GM19035 (cell line): ENCODE results near the gene HHATL.

Experiments
- ATAC-seq: cut with Tn5 transposase; IDR thresholded peaks from one replicate; pipeline ENCODE4 v1.9.1; 2021; ENCODE audit not compliant: unreplicated experiment

HHATL gene

DNA sequence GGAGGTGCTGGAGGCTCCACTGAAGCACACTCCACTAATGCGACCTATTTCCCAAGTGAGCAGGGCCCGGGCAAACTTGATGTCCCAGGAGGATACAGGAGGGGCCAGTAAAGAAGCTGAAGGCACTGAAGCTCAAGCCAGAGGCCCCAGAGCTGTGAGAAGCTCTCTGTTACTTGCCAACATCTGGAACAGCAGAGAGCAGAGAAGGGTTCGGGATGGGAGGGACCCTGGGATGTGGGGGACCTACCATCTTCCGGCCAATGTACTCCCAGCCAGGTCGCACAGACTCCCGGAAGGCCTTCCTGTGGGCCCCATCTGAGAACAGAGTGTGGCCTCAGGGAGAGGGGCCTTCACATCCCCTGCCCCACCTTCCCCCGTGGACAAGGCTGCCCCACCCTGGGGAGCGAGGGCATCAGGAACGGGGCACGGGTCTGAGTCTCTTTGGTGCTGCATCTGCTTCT is 3.1 kb downstream of the HHATL start:
- no peak for ATAC-seq

DNA sequence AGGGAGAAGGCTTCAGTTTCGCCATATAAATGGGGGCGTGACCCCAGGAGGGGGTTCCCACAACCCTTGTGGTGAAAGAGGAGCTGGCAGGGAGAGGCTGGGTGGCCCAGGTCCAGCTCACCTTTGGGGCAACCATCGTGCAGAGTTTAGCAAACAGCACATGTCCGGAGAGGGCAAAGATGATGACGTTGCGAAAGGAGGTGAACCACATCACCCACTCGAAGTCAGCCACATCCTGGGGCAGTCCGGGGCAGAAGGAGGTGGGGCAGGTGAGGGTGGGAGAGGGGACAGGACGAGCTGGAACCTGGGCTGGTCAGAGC is 3.7 kb downstream of the HHATL start:
- ATAC-seq = no peak

DNA sequence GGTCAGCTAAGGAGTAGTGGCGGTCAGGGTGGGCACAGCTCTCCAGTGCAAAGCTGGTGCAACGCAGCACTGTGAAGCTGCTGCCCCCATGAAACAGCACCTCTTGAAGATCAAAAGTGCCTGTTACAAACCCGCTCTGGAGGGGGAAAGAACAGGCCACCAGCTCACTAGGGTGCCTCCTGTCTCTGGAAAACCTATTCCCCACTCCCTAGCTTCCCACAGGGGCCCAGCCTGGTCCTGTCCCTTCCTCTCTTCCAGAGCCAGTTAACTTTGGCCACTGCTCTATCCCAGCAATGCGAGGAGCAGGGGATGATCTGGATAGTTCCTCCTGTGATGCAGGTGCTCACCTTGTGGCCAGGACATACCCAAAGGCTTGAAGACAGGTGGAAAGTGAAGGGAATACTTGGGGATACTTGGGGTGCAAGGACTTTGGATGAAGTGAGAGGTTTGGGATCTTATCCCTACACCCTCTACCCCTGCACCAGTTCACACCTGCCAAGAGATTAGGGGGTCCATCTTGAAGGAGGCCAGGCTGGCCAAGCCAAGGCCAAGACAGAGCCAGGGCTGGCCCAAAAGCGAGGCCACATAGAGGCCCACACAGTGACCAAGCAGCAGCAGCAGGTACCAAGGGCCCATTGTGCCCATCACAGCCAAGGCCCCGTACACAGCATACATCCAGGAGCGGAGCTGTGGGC is 4.2 kb downstream of the HHATL start:
- ATAC-seq = no peak

- no peak for ATAC-seq
Measured at GRCh38 chr3:42697289-42698051, 5.1 kb downstream of the HHATL start.

DNA sequence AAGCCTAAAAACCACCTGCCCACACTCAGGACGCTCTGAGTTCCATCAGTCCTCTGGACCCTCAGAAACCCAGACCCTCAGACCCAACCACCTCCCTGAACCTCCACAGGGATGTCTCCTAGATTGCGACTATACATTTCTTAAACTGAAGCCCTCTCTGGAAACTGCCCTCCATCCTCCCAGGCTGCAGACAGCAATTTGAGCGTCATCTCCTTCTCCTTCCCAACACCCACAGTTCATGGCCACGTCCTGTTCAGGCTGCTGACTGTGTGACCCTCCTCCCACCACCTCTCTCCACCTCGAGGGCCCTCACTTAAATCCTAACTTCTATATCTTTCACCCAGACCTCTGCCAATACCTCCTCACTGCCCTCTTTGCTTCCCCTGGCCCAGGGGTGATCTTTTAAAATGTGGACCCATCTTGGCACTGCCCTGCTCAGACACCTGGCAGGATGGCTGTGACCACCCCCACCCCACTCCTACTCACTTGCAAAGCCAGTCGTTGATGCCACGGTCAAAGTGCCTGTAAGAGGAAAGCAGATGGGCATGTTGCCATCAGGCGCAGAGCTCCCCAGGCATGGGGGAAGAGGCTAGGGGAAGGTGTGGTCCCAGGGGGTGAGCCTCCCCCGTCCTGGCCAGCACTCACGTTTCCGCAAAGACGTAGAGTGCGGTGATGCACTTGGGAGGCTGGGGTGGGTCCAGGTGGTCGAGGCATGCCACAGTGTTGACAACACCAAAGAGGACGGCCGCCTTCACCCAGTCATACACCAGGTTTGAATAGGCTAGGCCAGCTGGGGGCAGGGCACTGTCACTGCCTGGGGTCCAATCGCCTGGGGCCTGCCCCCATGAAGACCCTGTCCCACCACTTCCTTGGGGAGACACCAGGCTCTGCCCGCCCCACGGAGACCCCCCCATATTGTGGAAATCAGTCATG is 6.0 kb downstream of the HHATL start:
- no peak for ATAC-seq

DNA sequence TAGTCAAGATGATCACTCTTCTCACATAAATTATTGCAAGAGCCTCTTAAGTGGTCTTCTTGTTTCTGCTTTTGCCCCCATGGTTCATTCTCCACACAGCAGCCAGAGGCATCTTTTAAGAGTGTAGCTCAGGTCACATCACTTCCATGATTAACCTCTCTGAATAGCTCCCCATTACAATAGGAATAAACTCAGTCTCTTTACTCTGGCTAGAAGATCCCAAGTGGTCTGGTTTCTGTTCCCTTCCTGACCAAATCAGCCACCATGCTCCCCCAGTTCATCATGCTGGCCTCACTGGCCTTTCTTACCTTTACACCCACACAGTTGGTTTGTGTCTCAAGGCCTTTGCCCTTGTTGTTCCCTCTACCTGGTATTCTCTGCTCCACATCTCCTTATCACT is 8.2 kb downstream of the HHATL start:
- no peak for ATAC-seq

DNA sequence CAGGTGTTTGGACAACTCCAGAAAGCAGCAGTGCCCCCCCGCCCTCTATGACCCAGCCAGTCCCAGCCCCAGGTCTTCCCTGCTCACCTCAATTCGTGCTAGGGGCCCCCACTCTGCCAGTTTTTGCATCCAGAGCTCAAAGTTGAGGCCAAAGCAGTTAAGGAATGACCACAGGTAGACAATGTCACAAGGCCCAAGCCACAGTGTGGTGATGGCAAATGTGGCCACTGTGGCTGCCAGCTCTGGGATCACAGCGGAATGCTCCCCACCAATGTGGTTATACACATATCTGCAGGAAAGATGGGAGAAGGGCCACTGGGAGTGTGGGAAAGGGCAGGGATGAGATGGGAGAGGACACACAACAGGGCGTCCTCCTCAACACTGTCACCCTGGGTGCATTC is 9.1 kb downstream of the HHATL start:
- no peak for ATAC-seq

GRCh38 chr3:42692667-42693529 is 9.7 kb downstream of the HHATL start:
- no peak for ATAC-seq

DNA sequence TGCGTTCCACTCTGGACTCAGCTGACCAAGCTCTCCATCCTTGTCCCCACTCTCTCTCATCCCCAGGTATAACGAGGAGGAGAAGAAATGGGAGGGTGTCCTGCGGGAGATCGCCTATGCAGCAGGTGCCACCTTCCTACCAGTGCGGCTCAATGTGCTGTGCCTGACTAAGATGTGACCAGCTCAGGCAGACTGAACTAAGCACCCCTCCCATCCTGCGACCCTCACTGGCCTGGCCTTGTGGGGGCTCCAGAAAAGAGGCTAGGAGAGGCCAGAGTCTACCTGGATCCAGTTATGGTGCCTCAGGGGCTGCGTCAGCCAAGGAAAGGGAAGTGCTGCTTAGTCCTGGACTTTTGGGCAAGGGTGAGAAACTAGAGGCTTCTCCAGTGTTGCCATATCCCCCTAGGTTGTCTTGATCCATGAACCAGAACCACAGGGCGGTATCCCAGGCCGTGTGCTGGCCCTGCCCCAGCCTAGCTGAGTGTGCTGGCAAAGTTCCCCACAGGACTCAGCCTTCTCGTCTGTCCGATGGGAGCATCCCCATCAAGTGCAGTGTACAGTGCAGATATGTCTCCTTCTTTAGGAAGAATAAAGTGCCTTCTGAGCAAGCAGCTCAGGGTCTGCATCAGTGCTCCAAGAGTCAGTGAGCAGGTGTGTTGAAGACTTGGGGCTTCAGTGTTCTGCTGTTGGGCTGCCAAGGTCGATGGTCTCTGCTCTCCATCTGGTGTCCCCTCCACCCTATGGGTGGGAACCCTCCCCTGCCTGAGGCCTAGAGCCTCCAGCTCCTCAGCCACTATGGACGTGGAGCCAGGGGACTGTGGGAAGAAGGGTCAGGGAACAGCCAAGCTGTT is 10.6 kb downstream of the HHATL start:
- ATAC-seq = no peak

- ATAC-seq = no peak
Measured at GRCh38 chr3:42690766-42691680, 11.6 kb downstream of the HHATL start.

- ATAC-seq = no peak
Measured at GRCh38 chr3:42690191-42690590, 12.4 kb downstream of the HHATL start.

DNA sequence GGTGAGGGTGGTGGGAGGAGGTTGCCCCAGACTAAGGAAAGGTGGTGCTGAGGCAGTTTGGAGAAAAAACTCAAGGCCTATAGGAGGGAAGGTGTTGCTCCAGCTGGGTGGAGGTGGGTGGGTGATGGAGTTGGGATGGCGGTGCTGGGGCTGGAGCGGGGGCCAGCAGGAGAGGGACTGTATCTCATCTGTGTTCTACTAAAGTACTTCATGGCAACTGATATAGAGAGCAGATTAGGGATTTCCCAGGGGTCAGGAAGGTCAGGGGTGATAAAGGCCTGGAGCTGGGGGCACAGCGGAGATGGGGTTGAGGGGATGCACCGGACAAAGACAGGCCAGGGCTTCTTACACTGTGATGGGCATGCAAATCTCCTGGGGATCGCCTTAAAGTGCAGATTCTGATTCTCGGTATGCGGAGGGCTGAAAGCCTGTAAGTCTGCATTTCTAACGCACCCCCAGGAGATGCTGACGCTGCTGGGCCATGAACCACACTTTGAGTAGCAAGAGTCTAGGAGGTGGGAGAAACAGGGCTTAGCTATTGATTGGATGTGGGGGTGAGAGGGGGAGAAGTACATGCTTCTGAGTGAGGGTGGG is 13.1 kb downstream of the HHATL start:
- ATAC-seq = no peak

- ATAC-seq = no peak
Measured at GRCh38 chr3:42688487-42689420, 13.8 kb downstream of the HHATL start.

GRCh38 chr3:42688016-42688415 is 14.6 kb downstream of the HHATL start:
- no peak for ATAC-seq

- no peak for ATAC-seq
Measured at GRCh38 chr3:42686832-42687650, 15.6 kb downstream of the HHATL start.
